HG03439 (cell line): ENCODE measurements around the gene FARP2.

ENCODE experiments used
- ATAC-seq: cut with Tn5 transposase; IDR thresholded peaks from one replicate; pipeline ENCODE4 v1.9.1; 2021; ENCODE audit warnings: mild to moderate bottlenecking, moderate library complexity; ENCODE audit not compliant: unreplicated experiment

FARP2 gene

DNA sequence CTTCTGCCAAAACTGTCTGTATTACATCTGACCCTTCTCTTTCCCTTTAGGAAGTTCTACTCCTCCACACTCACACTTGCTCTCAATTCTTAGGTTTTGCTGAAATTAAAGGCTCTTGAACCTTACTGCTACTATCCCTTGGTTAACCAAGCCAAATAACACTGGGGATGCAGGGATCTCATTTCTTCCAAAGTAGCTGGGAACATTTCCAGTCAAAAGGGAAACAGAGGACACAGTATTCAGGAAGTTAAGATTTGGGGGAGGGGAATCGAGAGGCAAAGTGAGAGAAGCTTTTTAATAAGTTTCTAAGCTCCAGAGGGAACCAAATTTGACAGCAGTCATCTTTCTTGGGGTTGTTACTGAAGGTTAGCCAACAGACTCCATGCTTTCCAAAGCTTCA, 34.2 kb upstream of the FARP2 start:
- ATAC-seq, result no peak

DNA sequence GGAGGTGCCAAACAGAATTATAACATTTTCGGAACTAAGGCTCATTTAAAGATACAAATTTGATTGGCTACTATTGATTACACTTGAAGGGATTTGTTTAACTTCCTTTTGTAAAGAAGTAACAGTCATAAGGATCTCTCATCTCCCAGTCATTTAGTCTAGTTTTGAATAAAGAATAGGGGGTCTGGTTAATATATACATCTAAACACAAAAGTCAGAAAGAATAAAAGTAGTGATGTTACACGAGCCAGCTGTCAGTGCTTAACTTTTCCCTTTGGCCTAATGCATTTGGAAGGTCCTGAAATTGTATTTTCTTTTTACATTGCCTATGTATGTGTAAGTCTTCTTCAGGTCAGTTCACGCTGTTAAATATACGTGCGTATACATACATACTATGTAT, 32.3 kb upstream of the FARP2 start:
- no peak for ATAC-seq

DNA sequence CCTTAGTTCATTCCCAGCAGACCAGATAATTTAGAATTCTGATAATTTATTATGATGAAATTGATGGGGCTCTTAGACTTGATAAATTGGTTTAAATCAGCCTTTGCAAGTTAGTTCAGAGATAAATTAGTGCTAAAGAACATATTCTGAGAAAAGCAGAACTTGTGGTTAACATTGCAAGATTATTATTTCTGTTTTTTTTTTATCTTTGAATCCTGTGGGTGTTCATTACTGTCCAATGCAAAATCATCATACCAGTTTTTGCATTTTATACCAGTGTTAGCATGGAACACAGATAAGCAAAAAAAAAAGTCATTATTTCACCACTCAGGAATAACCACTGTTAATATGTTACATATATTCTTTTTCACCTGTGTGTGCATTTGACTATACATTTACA, 31.3 kb upstream of the FARP2 start:
- no peak for ATAC-seq

GRCh38 chr2:241325257-241325656, 30.8 kb upstream of the FARP2 start:
- ATAC-seq, result no peak

DNA sequence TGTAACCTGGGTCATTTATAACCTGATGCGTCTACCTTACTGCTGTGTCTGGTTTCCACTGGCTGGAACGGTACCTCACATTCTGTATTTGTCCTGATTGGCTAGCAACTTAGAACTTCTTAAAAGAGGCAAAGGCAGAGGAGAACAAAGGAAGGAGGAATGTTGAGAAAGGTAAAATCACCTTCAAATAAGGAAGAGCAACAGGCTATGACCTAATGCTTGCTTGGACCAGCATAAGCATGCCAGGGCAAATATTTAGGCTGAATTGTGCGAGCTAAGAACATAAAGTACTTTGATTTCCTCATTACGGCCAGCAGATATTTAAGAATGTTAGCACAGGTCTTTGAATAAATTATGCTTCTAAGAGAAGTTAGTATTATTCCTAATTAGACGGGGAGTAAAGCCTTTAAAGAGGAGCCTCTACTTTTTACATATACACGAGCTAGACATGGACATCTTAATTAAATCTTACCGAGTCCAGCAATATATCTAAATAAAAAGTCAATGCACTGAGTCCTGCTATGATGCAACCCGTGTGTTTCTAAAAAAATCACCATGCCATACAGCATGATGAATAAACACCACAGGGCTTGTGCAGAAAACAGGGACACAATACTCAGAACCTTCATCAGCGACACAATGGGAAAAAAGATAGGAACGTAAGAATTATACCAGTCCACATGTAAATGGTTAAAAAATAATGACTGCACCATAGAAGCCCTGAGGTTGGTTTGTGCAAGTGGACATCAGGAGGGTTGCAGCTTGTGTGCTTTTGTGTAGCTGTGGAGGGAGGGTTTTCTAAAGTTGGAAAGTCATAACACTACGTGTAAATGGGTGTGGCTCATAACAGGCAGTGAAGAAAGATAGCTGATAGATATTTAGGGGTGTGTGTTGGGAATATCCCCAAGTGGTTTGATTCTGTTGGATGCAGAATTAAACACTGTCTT, 26.1 kb upstream of the FARP2 start:
- no peak for ATAC-seq

DNA sequence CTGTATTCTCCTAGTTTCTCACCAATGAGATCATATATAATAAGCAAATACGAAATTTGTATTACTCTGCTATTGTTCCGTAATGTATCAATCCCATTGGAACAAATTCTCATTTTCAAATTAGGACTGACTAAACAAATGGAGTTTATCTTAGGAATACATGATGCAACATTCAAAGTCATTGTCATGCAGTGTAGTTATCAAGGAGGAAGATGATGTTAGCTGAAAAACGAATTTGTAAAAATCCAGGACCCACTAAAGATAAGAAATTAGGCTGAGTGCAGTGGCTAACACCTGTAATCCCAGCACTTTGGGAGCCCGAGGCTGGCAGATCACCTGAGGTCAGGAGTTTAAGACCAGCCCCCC, 25.5 kb upstream of the FARP2 start:
- no peak for ATAC-seq

GRCh38 chr2:241334813-241335212, 21.3 kb upstream of the FARP2 start:
- no peak for ATAC-seq

DNA sequence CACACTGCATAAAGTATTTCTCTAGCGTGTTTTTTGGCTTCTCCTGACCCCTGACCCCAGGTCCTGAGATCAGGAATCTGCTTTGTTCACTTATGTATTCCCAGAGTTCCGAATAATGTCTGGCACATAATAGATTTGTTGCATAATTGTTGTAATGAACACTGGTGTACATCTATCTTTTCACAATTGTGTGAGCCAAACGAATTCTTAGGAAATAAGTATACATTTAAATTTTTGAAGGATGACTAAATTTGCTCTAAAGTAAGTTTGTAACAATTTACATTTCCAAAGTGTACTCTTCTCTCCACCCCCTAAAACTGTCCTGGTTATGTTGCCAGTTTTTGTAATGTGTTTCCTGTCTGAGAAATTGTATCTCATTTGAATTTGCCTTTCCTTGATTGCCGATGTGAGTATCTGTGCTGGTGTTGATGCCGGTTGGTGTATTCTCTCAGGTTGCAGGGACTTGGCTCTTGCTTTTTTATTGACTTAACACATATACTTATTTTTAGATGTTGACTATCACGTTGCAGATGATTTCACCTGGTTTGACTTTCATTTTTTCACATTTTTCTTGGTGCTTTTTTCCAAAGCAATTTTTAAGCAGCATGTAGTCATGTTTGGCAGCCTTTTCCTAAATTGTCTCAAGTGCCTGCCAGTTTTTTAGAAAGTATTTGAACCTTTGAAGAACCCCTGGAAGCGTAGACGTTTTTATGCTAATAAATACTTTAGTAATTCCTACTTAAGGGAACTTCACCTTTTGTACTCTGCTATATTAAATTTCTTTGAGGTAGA, 16.1 kb upstream of the FARP2 start:
- ATAC-seq, result no peak

DNA sequence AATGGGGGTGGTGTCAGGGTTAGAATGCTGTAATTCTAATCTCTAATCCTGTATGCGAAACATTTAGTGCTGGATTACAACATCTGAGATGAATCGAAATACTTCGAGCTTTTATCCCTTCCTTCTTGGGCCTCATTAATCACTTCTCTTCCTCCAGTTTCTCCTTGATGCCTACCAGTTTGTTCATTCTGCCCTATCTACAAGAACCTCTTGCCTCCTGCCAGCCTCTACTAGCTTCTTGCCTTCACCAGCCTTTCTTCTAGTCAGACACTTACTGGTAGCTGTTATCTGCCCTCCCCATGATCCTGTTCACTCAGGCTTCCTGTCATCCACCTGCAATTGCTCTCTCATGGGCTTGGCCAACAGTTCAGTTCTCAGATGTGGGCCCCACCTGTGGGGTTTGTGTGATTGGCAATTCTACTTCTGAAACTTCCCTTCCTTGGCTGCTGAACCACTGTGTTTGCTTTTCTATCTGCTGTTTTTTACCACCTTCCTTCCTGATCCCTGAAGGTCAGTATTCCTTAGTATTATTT, 15.4 kb upstream of the FARP2 start:
- ATAC-seq, result no peak

GRCh38 chr2:241344925-241345651, 11.0 kb upstream of the FARP2 start:
- no peak for ATAC-seq

DNA sequence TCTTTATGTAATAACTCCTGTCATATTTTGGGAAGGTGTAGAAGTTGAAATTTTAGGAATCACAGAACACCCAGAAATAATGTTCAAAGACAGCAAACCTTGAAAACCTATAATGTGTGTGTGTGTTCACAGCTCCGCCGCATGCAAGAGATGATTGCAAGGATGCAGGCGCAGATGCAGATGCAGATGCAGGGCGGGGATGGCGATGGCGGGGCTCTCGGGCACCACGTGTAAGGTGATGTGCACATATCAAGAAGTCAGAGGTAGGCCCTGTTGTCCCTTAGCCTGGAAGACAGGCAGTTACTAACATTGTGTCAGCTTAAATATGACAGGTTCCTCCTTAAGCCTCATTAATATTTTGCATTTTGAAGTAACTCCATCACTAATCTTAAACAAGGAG, 6.1 kb upstream of the FARP2 start:
- no peak for ATAC-seq

GRCh38 chr2:241350530-241350877, 5.6 kb upstream of the FARP2 start:
- no peak for ATAC-seq

GRCh38 chr2:241350878-241351639, 5.0 kb upstream of the FARP2 start:
- no peak for ATAC-seq

DNA sequence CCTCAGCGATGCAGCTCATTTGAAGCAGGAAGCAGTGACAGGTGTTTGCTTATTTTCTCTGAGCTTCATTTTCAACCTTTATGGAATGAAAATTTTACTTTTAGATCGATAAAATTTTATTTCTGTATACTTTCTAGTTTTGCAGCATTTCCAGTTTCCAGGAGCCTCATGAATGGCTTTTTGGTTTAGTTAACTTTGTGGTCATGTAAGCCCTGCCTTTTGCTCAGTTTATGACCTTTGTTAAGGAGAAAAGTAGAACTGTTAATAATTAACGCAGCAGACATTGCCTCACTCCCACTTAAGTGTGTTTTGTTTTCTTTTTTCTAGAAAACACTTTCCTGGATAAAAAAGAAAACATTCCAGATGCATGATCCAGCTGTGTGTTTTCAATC, 4.4 kb upstream of the FARP2 start:
- ATAC-seq, result no peak

DNA sequence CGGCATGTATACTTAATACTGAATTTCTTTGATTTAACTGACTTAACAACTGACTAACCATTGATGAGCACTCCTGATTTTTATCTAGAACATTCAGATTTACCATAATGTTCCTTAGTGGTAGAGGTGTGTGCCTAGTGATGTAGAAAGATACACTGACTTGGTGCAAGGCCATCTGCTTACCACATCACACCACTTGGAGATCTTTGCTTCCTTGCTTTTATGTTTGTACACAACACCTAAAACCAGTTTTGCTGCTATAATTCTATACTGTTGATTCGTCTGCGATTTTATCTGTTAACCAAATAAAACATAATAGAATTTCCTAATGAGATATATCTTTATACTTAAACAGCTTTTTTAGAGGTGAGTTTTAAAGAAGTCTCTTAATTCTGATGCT, 3.9 kb upstream of the FARP2 start:
- no peak for ATAC-seq

- ATAC-seq, result no peak
Observed at GRCh38 chr2:241354668-241355658, 1.1 kb upstream of the FARP2 start.

- no peak for ATAC-seq
Observed at GRCh38 chr2:241356871-241357260, 781 bp downstream of the FARP2 start.

DNA sequence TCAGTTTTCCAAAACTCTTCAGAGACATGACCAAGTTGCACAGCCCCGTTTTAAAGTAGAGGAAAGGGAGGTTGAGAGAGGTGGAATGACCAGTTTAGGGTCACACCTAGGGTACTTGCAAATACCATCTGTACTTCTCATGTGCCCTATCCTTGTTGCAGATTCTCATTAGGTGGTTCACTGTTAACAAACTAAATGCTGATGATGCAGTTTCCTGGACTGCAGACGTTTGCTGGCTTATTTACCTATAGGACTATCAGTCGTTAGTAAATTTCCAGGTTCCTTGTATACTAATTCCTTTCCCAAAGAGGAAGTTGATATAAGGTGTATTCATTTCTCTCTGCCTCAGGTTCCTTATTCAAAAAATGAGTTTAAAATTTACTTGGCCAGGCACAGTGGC, 1.4 kb downstream of the FARP2 start:
- no peak for ATAC-seq

- ATAC-seq, result no peak
Observed at GRCh38 chr2:241358470-241358869, 2.4 kb downstream of the FARP2 start.
